Measurements from ENCODE around the gene JPH3. TPM values are rescaled to one million over a fixed set of nuclear protein-coding genes. Genes with fewer than 3 reads are reported as not detected.

The JPH3 gene
- total and polyA plus RNA-seq, 10 of the 15 experiments (the other 5 are each of a cell fraction or from before 2014, with no cell fraction given): 0.05 TPM; not detected in 9

- TF ChIP-seq ZBTB11 (CRISPR knock-in tag; IDR thresholded peaks at IDR 0.05) (no peak), TCF3 (IDR thresholded peaks at IDR 0.05; ENCODE audit: borderline replicate concordance, insufficient read depth, low read depth, low read length) (no peak), SREBF2 (IDR thresholded peaks at IDR 0.05; ENCODE audit: low read length) (no peak), IRF4 (IDR thresholded peaks at IDR 0.05; ENCODE audit: low read depth, low read length) (no peak), ZNF592 (IDR thresholded peaks at IDR 0.05) (no peak), CREB1 (IDR thresholded peaks at IDR 0.05; ENCODE audit: low read depth) (no peak)
Measured at GRCh38 chr16:87707714-87708580, 105.6 kb downstream of the JPH3 start (continued).

Measured in GM12878 (cell line).